ENCODE measurements around the gene TSSK3. TPM values are rescaled to one million over a fixed set of nuclear protein-coding genes. Genes with fewer than 3 reads are reported as not detected.

Gene TSSK3
- total RNA-seq, 1 experiment from 2014 or later, result 3.9 TPM

GRCh38 chr1:32342704-32343103, 19.6 kb upstream of the TSSK3 start:
- TF ChIP-seq EZH2 (IDR thresholded peaks at IDR 0.05; ENCODE audit: low read depth), result no peak
- no peak for TF ChIP-seq CTCF (conservative IDR thresholded peaks at IDR 0.05)
- H3K36me3 ChIP-seq (ENCODE audit: low read depth), result no peaks in the 10 kb centered on the region
- POLR2A ChIA-PET (ENCODE audit: unreplicated experiment), result no interaction called here

GRCh38 chr1:32345289-32345827, 17.0 kb upstream of the TSSK3 start:
- POLR2A ChIA-PET (ENCODE audit: unreplicated experiment), result interaction anchor here (0.5 to 0.6 kb wide), 2 partner anchors 27 to 109 kb away, joined by 3 to 8 read pairs; no protein-coding TSS in a partner anchor
- no peak overlapping the region for H3K27ac ChIP-seq
- H3K9me3 ChIP-seq (ENCODE audit: insufficient read depth, low read depth), result no peaks in the 10 kb centered on the region
- H3K4me2 ChIP-seq, result peak overlapping the region; percentile 35
- peak in 1 of 2 experiments; percentile 46 for DNase-seq
- H3K36me3 ChIP-seq (ENCODE audit: low read depth), result no peaks in the 10 kb centered on the region
- intact Hi-C loops (cut with micrococcal nuclease; ENCODE audit: unreplicated experiment), result no loop called here
- no peak for TF ChIP-seq CTCF (conservative IDR thresholded peaks at IDR 0.05)
- no peak for TF ChIP-seq EZH2 (IDR thresholded peaks at IDR 0.05; ENCODE audit: low read depth)
- H4K20me1 ChIP-seq (ENCODE audit: insufficient read depth), result no peaks in the 10 kb centered on the region
- no peaks in the 10 kb centered on the region for H3K27me3 ChIP-seq (ENCODE audit: insufficient read depth, low read depth)
- H3K4me1 ChIP-seq (replicated peaks; ENCODE audit: insufficient read depth), result peaks cover 17% of the 10 kb centered on the region
- CTCF ChIA-PET, result no interaction called here
- H3F3A ChIP-seq (ENCODE audit: insufficient read depth, low read depth), result peaks cover 14% of the 10 kb centered on the region; the same call in 1 of the 2 replicates
- H2AFZ ChIP-seq, result 0 out of 2 replicates have a peak overlapping the region, but pooled peaks have one; percentile 31
- no peak overlapping the region for H3K4me3 ChIP-seq
- H3K79me2 ChIP-seq (ENCODE audit: low read depth), result no peaks in the 10 kb centered on the region
- H3K9me2 ChIP-seq (ENCODE audit: insufficient read depth), result no peaks in the 10 kb centered on the region
- no TSS peak for BruUV-seq (replicated peaks)

More at GRCh38 chr1:32342704-32343103, 19.6 kb upstream of the TSSK3 start:
- Histone ChIP-seq H4K20me1 (ENCODE audit: insufficient read depth) (no peaks in the 10 kb centered on the region), H3K4me3 (no peak overlapping the region), H3K4me2 (no peak overlapping the region), H3K4me1 (replicated peaks; ENCODE audit: insufficient read depth) (peaks cover 19% of the 10 kb centered on the region), H3K27ac (no peak overlapping the region), H3K9me2 (ENCODE audit: insufficient read depth) (no peaks in the 10 kb centered on the region), H3F3A (ENCODE audit: insufficient read depth, low read depth) (peaks cover 9% of the 10 kb centered on the region; the same call in 1 of the 2 replicates), H2AFZ (no peak overlapping the region), H3K27me3 (ENCODE audit: insufficient read depth, low read depth) (no peaks in the 10 kb centered on the region), H3K9me3 (ENCODE audit: insufficient read depth, low read depth) (no peaks in the 10 kb centered on the region), H3K79me2 (ENCODE audit: low read depth) (no peaks in the 10 kb centered on the region)
- CTCF ChIA-PET, result no interaction called here
- BruUV-seq (replicated peaks), result no TSS peak
- intact Hi-C loops (cut with micrococcal nuclease; ENCODE audit: unreplicated experiment), result no loop called here
- no peak for DNase-seq

DNA sequence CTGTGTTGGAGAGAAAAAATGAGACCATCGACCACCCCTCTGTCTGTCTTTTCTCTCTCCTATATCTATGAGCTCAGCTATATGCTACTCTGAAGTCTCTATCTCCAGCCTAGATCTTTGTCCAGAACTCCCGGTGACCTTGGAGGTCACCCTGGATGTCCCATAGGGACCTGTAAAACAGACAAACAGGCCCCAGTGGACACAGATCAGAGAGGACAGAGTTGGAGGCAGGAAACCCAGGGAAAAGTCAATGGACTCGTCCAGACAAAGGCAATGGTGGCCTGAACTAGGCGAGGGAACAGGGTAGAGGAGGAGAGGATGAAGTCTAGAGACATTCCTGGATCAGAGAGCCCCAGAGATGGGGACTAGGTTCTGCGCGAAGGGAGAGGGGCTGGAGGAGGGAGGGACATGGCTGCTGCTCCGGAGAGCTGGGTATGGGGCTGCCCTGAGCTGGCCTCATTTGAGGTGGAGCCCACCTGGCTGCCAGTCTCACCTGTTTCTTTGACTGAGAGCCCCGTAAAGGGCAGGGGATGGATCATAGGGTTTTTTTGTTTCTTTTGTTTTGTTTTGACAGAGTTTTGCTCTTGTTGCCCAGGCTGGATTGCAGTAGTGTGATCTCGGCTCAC, 15.7 kb upstream of the TSSK3 start:
- Histone ChIP-seq H3K27me3 (ENCODE audit: insufficient read depth, low read depth) (no peaks in the 10 kb centered on the region), H3K9me2 (ENCODE audit: insufficient read depth) (no peaks in the 10 kb centered on the region), H3K36me3 (ENCODE audit: low read depth) (no peaks in the 10 kb centered on the region), H4K20me1 (ENCODE audit: insufficient read depth) (no peaks in the 10 kb centered on the region), H3K4me1 (replicated peaks; ENCODE audit: insufficient read depth) (peaks cover 20% of the 10 kb centered on the region), H2AFZ (no peak overlapping the region), H3K4me2 (no peak overlapping the region), H3K79me2 (ENCODE audit: low read depth) (no peaks in the 10 kb centered on the region), H3K9me3 (ENCODE audit: insufficient read depth, low read depth) (no peaks in the 10 kb centered on the region), H3K27ac (no peak overlapping the region), H3F3A (ENCODE audit: insufficient read depth, low read depth) (peaks cover 19% of the 10 kb centered on the region; the same call in 1 of the 2 replicates), H3K4me3 (no peak overlapping the region)
- TF ChIP-seq EZH2 (IDR thresholded peaks at IDR 0.05; ENCODE audit: low read depth) (no peak), CTCF (conservative IDR thresholded peaks at IDR 0.05) (no peak)
- ChIA-PET CTCF (no interaction called here), POLR2A (ENCODE audit: unreplicated experiment) (interaction anchor here (0.6 kb wide), 2 partner anchors 11 to 47 kb away, joined by 4 to 5 read pairs; no protein-coding TSS in a partner anchor)
- no TSS peak for BruUV-seq (replicated peaks)
- intact Hi-C loops (cut with micrococcal nuclease; ENCODE audit: unreplicated experiment), result no loop called here
- DNase-seq, result no peak
